PC-9 (cell line): ENCODE results near the gene TIAM2. TPM values are rescaled to one million over a fixed set of nuclear protein-coding genes. Genes with fewer than 3 reads are reported as not detected.

ENCODE experiments used
- BruUV-seq: library from RNA; stranded (reverse); fragments of 400-500 nt; replicated peaks from 2 replicates; lab custom pipeline; 2021; lab: Mats Ljungman, UMichigan
- CTCF ChIA-PET: fragments of 300-600 bp; sonication (Branson Sonifier 250); formaldehyde crosslinking; loops from one replicate; lab custom pipeline; 2022; ENCODE audit warnings: antibody characterized with exemption; lab: Charles Lee
- POLR2A ChIA-PET: fragments of 300-600 bp; sonication (Branson Sonifier 250); formaldehyde crosslinking; loops from one replicate; lab custom pipeline; 2022; ENCODE audit warnings: antibody characterized with exemption; ENCODE audit not compliant: unreplicated experiment; lab: Charles Lee
- DNase-seq, 2 experiments: peaks; one replicate each; pipeline versions ENCODE4 v3.0.0 to v3.0.0-alpha.2; 2015 to 2022; ENCODE audit warnings: mixed read lengths in 1 of 2
- H2AFZ ChIP-seq: fragments of 200-600 bp; sonication (generic); 2 replicates; pipeline ENCODE4 v1.8.1; 2017; ENCODE audit warnings: antibody characterized with exemption
- H3F3A ChIP-seq: fragments of 200-600 bp; sonication (generic); 2 replicates; pipeline ENCODE4 v1.8.1; 2017; ENCODE audit warnings: antibody characterized with exemption, mild to moderate bottlenecking, low read depth; ENCODE audit not compliant: insufficient read depth
- H3K27ac ChIP-seq: fragments of 200-600 bp; sonication (generic); 2 replicates; pipeline ENCODE4 v1.6.1; 2016; ENCODE audit warnings: mixed run types
- H3K27me3 ChIP-seq: fragments of 200-600 bp; sonication (generic); 2 replicates; pipeline ENCODE4 v1.6.1; 2016; ENCODE audit warnings: low read depth, mixed run types; ENCODE audit not compliant: insufficient read depth
- H3K36me3 ChIP-seq: fragments of 200-600 bp; sonication (generic); 2 replicates; pipeline ENCODE4 v1.6.1; 2016; ENCODE audit warnings: low read depth, mixed run types
- H3K4me1 ChIP-seq: fragments of 200-600 bp; sonication (generic); replicated peaks from 2 replicates; pipeline ENCODE4 v1.6.1; 2016; ENCODE audit warnings: mixed run types; ENCODE audit not compliant: insufficient read depth
- H3K4me2 ChIP-seq: fragments of 200-600 bp; sonication (generic); 2 replicates; pipeline ENCODE4 v1.6.1; 2017; ENCODE audit warnings: mixed run types
- H3K4me3 ChIP-seq: fragments of 200-600 bp; sonication (generic); 2 replicates; pipeline ENCODE4 v1.6.1; 2016; ENCODE audit warnings: mixed run types
- H3K79me2 ChIP-seq: fragments of 200-600 bp; sonication (generic); 2 replicates; pipeline ENCODE4 v1.6.1; 2017; ENCODE audit warnings: low read depth, mixed run types
- H3K9me2 ChIP-seq: fragments of 200-600 bp; sonication (generic); 2 replicates; pipeline ENCODE4 v1.8.1; 2017; ENCODE audit warnings: mild to moderate bottlenecking; ENCODE audit not compliant: insufficient read depth
- H3K9me3 ChIP-seq: fragments of 200-600 bp; sonication (generic); 2 replicates; pipeline ENCODE4 v1.8.1; 2016; ENCODE audit warnings: low read depth; ENCODE audit not compliant: insufficient read depth
- H4K20me1 ChIP-seq: fragments of 200-600 bp; sonication (generic); 2 replicates; pipeline ENCODE4 v1.8.1; 2017; ENCODE audit not compliant: insufficient read depth
- CTCF ChIP-seq: fragments of 200-600 bp; sonication (generic); conservative IDR thresholded peaks from 2 replicates; pipeline ENCODE4 v1.6.1; 2017; ENCODE audit warnings: mixed run types, antibody characterized with exemption, mild to moderate bottlenecking, moderate library complexity
- EZH2 ChIP-seq: fragments of 200-600 bp; sonication (generic); IDR thresholded peaks from 2 replicates; pipeline ENCODE4 v1.8.0; 2017; ENCODE audit warnings: antibody characterized with exemption, low read depth
- intact Hi-C: fragments of 100-400 bp; cut with micrococcal nuclease; formaldehyde crosslinking; loops from one replicate; pipeline ENCODE4 v1.10.0; 2022; ENCODE audit not compliant: unreplicated experiment
- total RNA-seq: library from RNA; stranded (reverse); gene quantifications from 2 replicates; pipeline ENCODE4 v1.2.3, GENCODE V29; 2021

TIAM2 gene
- total RNA-seq, 1 experiment from 2014 or later = 11.4 TPM

- Histone ChIP-seq H3K27me3 (no peaks in the 10 kb centered on the region), H3K36me3 (no peaks in the 10 kb centered on the region), H3K27ac (no peak overlapping the region), H2AFZ (no peak overlapping the region), H3K4me3 (no peak overlapping the region), H3F3A (peaks cover 5% of the 10 kb centered on the region; the same call in 1 of the 2 replicates), H3K9me2 (no peaks in the 10 kb centered on the region), H3K9me3 (no peaks in the 10 kb centered on the region), H4K20me1 (no peaks in the 10 kb centered on the region), H3K4me2 (no peak overlapping the region), H3K79me2 (no peaks in the 10 kb centered on the region), H3K4me1 (peaks cover 11% of the 10 kb centered on the region)
- no TSS peak for BruUV-seq
- DNase-seq = no peak
- intact Hi-C loops = no loop called here
- TF ChIP-seq CTCF (no peak), EZH2 (no peak)
- POLR2A ChIA-PET = interaction anchor here (0.6 kb wide), 1 partner anchor 535 kb away, joined by 5 read pairs; no protein-coding TSS in a partner anchor
- CTCF ChIA-PET = no interaction called here
Observed at GRCh38 chr6:155090166-155090565, 95.1 kb downstream of the TIAM2 start.

- H2AFZ ChIP-seq = no peak overlapping the region
- BruUV-seq = no TSS peak
- no peaks in the 10 kb centered on the region for H3K27me3 ChIP-seq
- no peaks in the 10 kb centered on the region for H3F3A ChIP-seq
- intact Hi-C loops = no loop called here
- DNase-seq = no peak
- POLR2A ChIA-PET = no interaction called here
- no peak overlapping the region for H3K4me2 ChIP-seq
- H3K9me2 ChIP-seq = no peaks in the 10 kb centered on the region
- no peaks in the 10 kb centered on the region for H3K36me3 ChIP-seq
- H3K4me3 ChIP-seq = no peak overlapping the region
- no peak overlapping the region for H3K27ac ChIP-seq
- H3K79me2 ChIP-seq = no peaks in the 10 kb centered on the region
- no peaks in the 10 kb centered on the region for H4K20me1 ChIP-seq
- CTCF ChIA-PET = no interaction called here
- TF ChIP-seq EZH2 (no peak), CTCF (no peak)
- H3K4me1 ChIP-seq = no peaks in the 10 kb centered on the region
- 0 out of 2 replicates have a peak, but pooled peaks cover 1% of the 10 kb centered on the region for H3K9me3 ChIP-seq
Observed at GRCh38 chr6:155091756-155092155, 96.6 kb downstream of the TIAM2 start.

DNA sequence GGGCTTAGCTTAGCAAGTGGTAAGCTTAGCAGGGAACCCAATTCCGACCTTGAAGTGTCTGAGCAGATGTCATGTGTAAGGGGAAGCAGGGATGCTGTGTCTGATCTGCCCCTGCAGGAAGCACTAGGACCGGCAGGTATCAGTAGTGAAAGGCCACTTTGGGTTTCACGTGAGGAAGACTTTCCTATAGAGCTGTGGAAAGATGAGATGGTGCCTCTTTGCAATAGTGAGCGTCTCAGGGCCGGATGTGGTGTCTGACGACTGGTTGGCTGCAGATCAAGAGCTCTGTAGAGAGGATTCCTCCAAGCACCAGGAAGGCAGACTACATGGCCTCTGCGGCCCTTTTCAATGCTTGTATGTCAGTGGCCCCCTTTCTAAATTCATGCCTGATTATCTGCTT, 98.3 kb downstream of the TIAM2 start:
- Histone ChIP-seq H4K20me1 (no peaks in the 10 kb centered on the region), H3K4me1 (no peaks in the 10 kb centered on the region), H3K27ac (no peak overlapping the region), H3K27me3 (no peaks in the 10 kb centered on the region), H3K4me3 (no peak overlapping the region), H2AFZ (no peak overlapping the region), H3K36me3 (no peaks in the 10 kb centered on the region), H3K79me2 (no peaks in the 10 kb centered on the region), H3F3A (no peaks in the 10 kb centered on the region), H3K4me2 (no peak overlapping the region), H3K9me3 (0 out of 2 replicates have a peak, but pooled peaks cover 4% of the 10 kb centered on the region), H3K9me2 (no peaks in the 10 kb centered on the region)
- intact Hi-C loops = no loop called here
- POLR2A ChIA-PET = no interaction called here
- TF ChIP-seq CTCF (no peak), EZH2 (no peak)
- BruUV-seq = no TSS peak
- CTCF ChIA-PET = no interaction called here
- DNase-seq = no peak
